Stimulated activated CD8-positive, alpha-beta memory T cell treated with anti-CD3 and anti-CD28 coated beads, Interleukin-15, amount 100 ng/mL, for 4 hours (primary cell): ENCODE data around the gene DSE.

Experiments used
- DNase-seq, 2 donors: peaks; one replicate each; pipeline ENCODE4 v3.0.0-alpha.2; 2020; ENCODE audit warnings: low read depth in 2 of 2

Gene DSE

GRCh38 chr6:116445102-116445501 lies 74.4 kb downstream of the DSE start:
- DNase-seq: no peak

- no peak for DNase-seq
Measured at GRCh38 chr6:116446399-116446798, 75.7 kb downstream of the DSE start.

GRCh38 chr6:116447052-116447451 lies 76.3 kb downstream of the DSE start:
- no peak for DNase-seq

GRCh38 chr6:116447496-116448011 lies 76.8 kb downstream of the DSE start:
- no peak for DNase-seq

- no peak for DNase-seq
Measured at GRCh38 chr6:116449565-116449964, 78.8 kb downstream of the DSE start.

GRCh38 chr6:116450185-116450710 lies 79.5 kb downstream of the DSE start:
- no peak for DNase-seq

- no peak for DNase-seq
Measured at GRCh38 chr6:116450769-116451740, 80.3 kb downstream of the DSE start.

GRCh38 chr6:116451916-116452315 lies 81.2 kb downstream of the DSE start:
- no peak for DNase-seq

- no peak for DNase-seq
Measured at GRCh38 chr6:116452531-116452930, 81.8 kb downstream of the DSE start.

GRCh38 chr6:116456106-116456505 lies 85.4 kb downstream of the DSE start:
- no peak for DNase-seq

GRCh38 chr6:116456927-116457326 lies 86.2 kb downstream of the DSE start:
- no peak for DNase-seq

GRCh38 chr6:116458264-116458663 lies 87.5 kb downstream of the DSE start:
- no peak for DNase-seq

GRCh38 chr6:116459927-116460326 lies 89.2 kb downstream of the DSE start:
- DNase-seq: no peak

GRCh38 chr6:116461331-116461931 lies 90.7 kb downstream of the DSE start, which contains the start of gene CALHM6:
Gene CALHM6, plus strand, starts transcription at chr6:116461375. Its CDS starts 555 bp downstream, at chr6:116461930.
- DNase-seq: no peak

- peak in 1 of 2 donors; percentile 32 for DNase-seq
Measured at GRCh38 chr6:116461932-116462885, 91.5 kb downstream of the DSE start.

- DNase-seq: no peak
Measured at GRCh38 chr6:116463301-116463700, 92.6 kb downstream of the DSE start.

- no peak for DNase-seq
Measured at GRCh38 chr6:116465246-116465645, 94.5 kb downstream of the DSE start.

GRCh38 chr6:116467096-116467495 lies 96.3 kb downstream of the DSE start:
- DNase-seq: no peak

GRCh38 chr6:116467514-116467913 lies 96.8 kb downstream of the DSE start:
- no peak for DNase-seq

GRCh38 chr6:116468293-116468692 lies 97.5 kb downstream of the DSE start:
- no peak for DNase-seq

GRCh38 chr6:116471531-116471930 lies 100.8 kb downstream of the DSE start:
- DNase-seq: no peak
